IMR-90 (cell line): ENCODE measurements around the gene PF4V1.

Experiments
- BHLHE40 ChIP-seq: fragments of 150-350 bp; IDR thresholded peaks from 2 replicates; pipeline ENCODE4 v1.6.1; 2016; ENCODE audit warnings: mild to moderate bottlenecking, low read depth, low read length
- CEBPB ChIP-seq: IDR thresholded peaks from 2 replicates; pipeline ENCODE4 v1.6.1; 2012; ENCODE audit warnings: low read depth, low read length, improper control_type of control experiment
- MAFK ChIP-seq: IDR thresholded peaks from 2 replicates; pipeline ENCODE4 v1.6.1; 2012; ENCODE audit warnings: low read depth, low read length, improper control_type of control experiment
- MAZ ChIP-seq: IDR thresholded peaks from 2 replicates; pipeline ENCODE4 v1.6.1; 2012; ENCODE audit warnings: low read depth, mild to moderate bottlenecking, low read length, improper control_type of control experiment, moderate library complexity, borderline replicate concordance
- MXI1 ChIP-seq: IDR thresholded peaks from 2 replicates; pipeline ENCODE4 v1.6.1; 2012; ENCODE audit warnings: low read depth, mild to moderate bottlenecking, low read length, moderate library complexity, borderline replicate concordance
- POLR2A ChIP-seq: IDR thresholded peaks from 2 replicates; pipeline ENCODE4 v1.6.1; 2012; ENCODE audit warnings: mild to moderate bottlenecking, low read depth, low read length
- RAD21 ChIP-seq: IDR thresholded peaks from 2 replicates; pipeline ENCODE4 v1.6.1; 2012; ENCODE audit warnings: low read length, improper control_type of control experiment
- RFX5 ChIP-seq: IDR thresholded peaks from 2 replicates; pipeline ENCODE4 v1.8.0; 2012; ENCODE audit warnings: low read depth, mild to moderate bottlenecking, low read length, moderate library complexity
- SMC3 ChIP-seq: fragments of 150-350 bp; IDR thresholded peaks from 2 replicates; pipeline ENCODE4 v1.6.1; 2016; ENCODE audit warnings: low read depth, mild to moderate bottlenecking, antibody characterized with exemption, low read length, moderate library complexity
- TF ChIP-seq, protein P1 (sequence below): conservative IDR thresholded peaks from 2 replicates; pipeline ENCODE4 v1.5.1; 2012; ENCODE audit warnings: mild to moderate bottlenecking, low read depth, low read length, improper control_type of control experiment
- TF ChIP-seq, protein P2 (sequence below): fragments of 150-350 bp; IDR thresholded peaks from 2 replicates; pipeline ENCODE4 v1.6.1; 2017; ENCODE audit warnings: mild to moderate bottlenecking, antibody characterized with exemption, low read length, low read depth

DNA sequence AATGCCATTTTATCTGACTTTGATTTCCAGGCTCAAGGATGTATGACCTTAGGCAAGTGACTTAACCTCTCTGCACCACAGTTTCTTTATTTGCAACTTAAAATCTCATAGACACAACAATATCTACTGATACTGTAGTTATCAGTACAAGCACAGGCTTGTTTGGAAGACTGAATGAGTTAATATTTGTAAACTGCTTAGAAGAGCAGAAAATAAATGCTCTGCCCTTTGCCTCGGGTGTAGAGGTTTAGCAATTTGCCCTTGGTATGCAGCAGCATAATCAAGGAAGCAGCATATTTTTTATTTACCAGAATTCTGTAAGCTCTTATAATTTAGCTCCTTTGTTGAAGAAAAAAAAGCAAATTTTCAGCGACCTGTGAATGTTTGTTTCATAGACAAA, 13.2 kb downstream of the PF4V1 start:
- TF ChIP-seq, protein P1, sequence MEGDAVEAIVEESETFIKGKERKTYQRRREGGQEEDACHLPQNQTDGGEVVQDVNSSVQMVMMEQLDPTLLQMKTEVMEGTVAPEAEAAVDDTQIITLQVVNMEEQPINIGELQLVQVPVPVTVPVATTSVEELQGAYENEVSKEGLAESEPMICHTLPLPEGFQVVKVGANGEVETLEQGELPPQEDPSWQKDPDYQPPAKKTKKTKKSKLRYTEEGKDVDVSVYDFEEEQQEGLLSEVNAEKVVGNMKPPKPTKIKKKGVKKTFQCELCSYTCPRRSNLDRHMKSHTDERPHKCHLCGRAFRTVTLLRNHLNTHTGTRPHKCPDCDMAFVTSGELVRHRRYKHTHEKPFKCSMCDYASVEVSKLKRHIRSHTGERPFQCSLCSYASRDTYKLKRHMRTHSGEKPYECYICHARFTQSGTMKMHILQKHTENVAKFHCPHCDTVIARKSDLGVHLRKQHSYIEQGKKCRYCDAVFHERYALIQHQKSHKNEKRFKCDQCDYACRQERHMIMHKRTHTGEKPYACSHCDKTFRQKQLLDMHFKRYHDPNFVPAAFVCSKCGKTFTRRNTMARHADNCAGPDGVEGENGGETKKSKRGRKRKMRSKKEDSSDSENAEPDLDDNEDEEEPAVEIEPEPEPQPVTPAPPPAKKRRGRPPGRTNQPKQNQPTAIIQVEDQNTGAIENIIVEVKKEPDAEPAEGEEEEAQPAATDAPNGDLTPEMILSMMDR = no peak
- TF ChIP-seq MAZ (no peak), POLR2A (no peak), CEBPB (no peak), SMC3 (no peak), MAFK (no peak), RFX5 (no peak), MXI1 (no peak), RAD21 (no peak), BHLHE40 (no peak)
- TF ChIP-seq, protein P2, sequence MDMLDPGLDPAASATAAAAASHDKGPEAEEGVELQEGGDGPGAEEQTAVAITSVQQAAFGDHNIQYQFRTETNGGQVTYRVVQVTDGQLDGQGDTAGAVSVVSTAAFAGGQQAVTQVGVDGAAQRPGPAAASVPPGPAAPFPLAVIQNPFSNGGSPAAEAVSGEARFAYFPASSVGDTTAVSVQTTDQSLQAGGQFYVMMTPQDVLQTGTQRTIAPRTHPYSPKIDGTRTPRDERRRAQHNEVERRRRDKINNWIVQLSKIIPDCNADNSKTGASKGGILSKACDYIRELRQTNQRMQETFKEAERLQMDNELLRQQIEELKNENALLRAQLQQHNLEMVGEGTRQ = no peak
